ENCODE data around the gene INAVA. TPM values are rescaled to one million over a fixed set of nuclear protein-coding genes. Genes with fewer than 3 reads are reported as not detected.

The INAVA gene
- total and polyA plus RNA-seq, 9 of the 15 experiments (the other 6 are each of a cell fraction or from before 2014, with no cell fraction given) = 0.09 TPM; not detected in 8

GRCh38 chr1:200954434-200954833 is 59.7 kb downstream of the INAVA start:
- Histone ChIP-seq H3K4me2 (ENCODE audit: insufficient read depth, low read length) (no peak overlapping the region), H3K27ac (ENCODE audit: extremely low read depth, low read depth, low read length) (no peak overlapping the region), H3K36me3 (ENCODE audit: control insufficient read depth, insufficient read depth, low read length) (no peaks in the 10 kb centered on the region), H2AFZ (ENCODE audit: low read depth, low read length) (no peak overlapping the region), H3K9me3 (replicated peaks; ENCODE audit: control insufficient read depth, insufficient read depth, low read depth, low read length) (no peaks in the 10 kb centered on the region), H3K4me1 (replicated peaks in 1 of 2; ENCODE audit: control insufficient read depth in 2 of 2, insufficient read depth in 2 of 2, low read length in 2 of 2) (no peaks in the 10 kb centered on the region), H3K4me3 (no peak overlapping the region), H3K27me3 (ENCODE audit: control insufficient read depth in 2 of 2, insufficient read depth in 2 of 2, low read length in 2 of 2) (peaks cover 36 to 65% of the 10 kb centered on the region in 2 experiments), H4K20me1 (replicated peaks; ENCODE audit: control insufficient read depth, insufficient read depth, low read length) (no peaks in the 10 kb centered on the region), H3K79me2 (ENCODE audit: control insufficient read depth, insufficient read depth, low read length) (no peaks in the 10 kb centered on the region), H3K9me1 (ENCODE audit: control insufficient read depth, insufficient read depth, low read length) (no peaks in the 10 kb centered on the region), H3K9ac (ENCODE audit: insufficient read depth in 1 of 2, low read depth in 2 of 2, low read length in 2 of 2) (no peak overlapping the region)
- WGBS (ENCODE audit: insufficient coverage, low coverage, missing lambda C conversion rate) = 0% methylated on average over 3 of the region's 3 CpGs
- BruUV-seq (replicated peaks) = no TSS peak
- intact Hi-C loops (cut with micrococcal nuclease) = no loop called here
- POLR2A ChIA-PET = interaction anchor here (0.7 to 1.8 kb wide), 2 partner anchors 10 to 296 kb away, joined by 3 to 5 read pairs; no protein-coding TSS in a partner anchor
- FAIRE-seq (no peak), DNase-seq (ENCODE audit: extremely low read depth in 1 of 4, low spot score in 3 of 4) (no peak), ATAC-seq (no peak)
- TF ChIP-seq CUX1 (CRISPR knock-in tag; IDR thresholded peaks at IDR 0.05) (no peak), POLR3G (IDR thresholded peaks at IDR 0.05; ENCODE audit: extremely low read depth, insufficient read length, insufficient replicate concordance) (no peak), HDAC8 (tag; IDR thresholded peaks at IDR 0.05) (no peak), CCAR2 (IDR thresholded peaks at IDR 0.05; ENCODE audit: low read depth, low read length) (no peak), POLR2A (conservative IDR thresholded peaks at IDR 0.05) (no peak), ESRRB (CRISPR knock-in tag; IDR thresholded peaks at IDR 0.05; ENCODE audit: borderline replicate concordance) (no peak), ZFP30 (CRISPR knock-in tag; IDR thresholded peaks at IDR 0.05; ENCODE audit: borderline replicate concordance) (no peak), TSHZ1 (CRISPR knock-in tag; IDR thresholded peaks at IDR 0.05) (no peak), NCOA6 (IDR thresholded peaks at IDR 0.05) (no peak), CBX1 (IDR thresholded peaks at IDR 0.05; ENCODE audit: low read depth) (no peak)
- CTCF ChIA-PET (ENCODE audit: low intra/inter-chr PET ratio) = no interaction called here
- in situ Hi-C loops (cut with MboI) = no loop called here
